CD4-positive, alpha-beta T cell treated with Interleukin-15 for 4 hours (primary cell): ENCODE measurements around the gene KMT2C.

Experiments
- DNase-seq: peaks from one replicate; pipeline ENCODE4 v3.0.0-alpha.2; 2020; ENCODE audit warnings: low spot score

Gene KMT2C

GRCh38 chr7:152200395-152200794 is 235.4 kb downstream of the KMT2C start:
- DNase-seq: no peak

GRCh38 chr7:152196391-152196790 is 239.4 kb downstream of the KMT2C start:
- DNase-seq: no peak

DNA sequence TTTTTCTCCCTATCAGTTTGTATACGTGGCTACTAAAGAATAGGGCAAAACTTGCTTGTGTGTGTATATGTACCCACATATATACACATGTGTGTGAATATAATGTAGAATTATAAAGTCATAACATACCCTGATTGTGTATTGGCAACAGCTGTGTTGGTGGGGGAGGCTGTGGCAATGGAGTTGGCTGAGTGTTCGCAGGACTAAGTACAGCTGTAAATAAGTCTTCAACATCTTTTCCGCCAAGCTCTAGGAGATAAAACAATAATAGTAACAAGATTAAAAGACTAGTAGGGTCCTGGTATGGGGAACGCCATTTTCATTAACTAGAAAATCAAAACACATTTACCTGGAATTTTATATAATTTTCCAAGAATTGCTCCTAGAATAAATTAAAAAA is 241.9 kb downstream of the KMT2C start:
- no peak for DNase-seq

- DNase-seq: no peak
Observed at GRCh38 chr7:152189061-152189460, 246.7 kb downstream of the KMT2C start.

DNA sequence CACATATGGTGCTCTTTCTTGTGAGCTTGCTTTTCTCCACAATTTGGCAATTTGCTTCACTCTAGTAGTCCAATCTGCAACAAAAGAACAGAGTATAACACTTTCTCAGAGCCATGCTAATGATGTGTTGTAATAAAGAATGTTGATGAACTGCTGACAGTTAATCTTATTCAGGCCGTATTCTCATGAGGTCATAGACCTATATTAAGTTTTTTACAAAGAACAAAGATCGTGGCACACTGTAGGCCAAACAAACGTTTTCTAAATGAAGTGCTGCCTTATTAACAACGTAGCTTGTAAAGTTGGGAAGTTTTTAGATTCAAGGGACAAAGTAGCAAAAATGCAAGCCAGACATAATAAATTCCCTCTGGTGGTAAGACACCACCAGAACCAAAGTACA is 250.2 kb downstream of the KMT2C start:
- no peak for DNase-seq

GRCh38 chr7:152180587-152180986 is 255.2 kb downstream of the KMT2C start:
- DNase-seq: no peak

- no peak for DNase-seq
Observed at GRCh38 chr7:152180048-152180447, 255.8 kb downstream of the KMT2C start.

- DNase-seq: no peak
Observed at GRCh38 chr7:152178405-152179058, 257.3 kb downstream of the KMT2C start.

GRCh38 chr7:152177681-152178404 is 258.0 kb downstream of the KMT2C start:
- no peak for DNase-seq

GRCh38 chr7:152176797-152177196 is 259.0 kb downstream of the KMT2C start:
- DNase-seq: no peak

- no peak for DNase-seq
Observed at GRCh38 chr7:152173372-152174070, 262.3 kb downstream of the KMT2C start.

DNA sequence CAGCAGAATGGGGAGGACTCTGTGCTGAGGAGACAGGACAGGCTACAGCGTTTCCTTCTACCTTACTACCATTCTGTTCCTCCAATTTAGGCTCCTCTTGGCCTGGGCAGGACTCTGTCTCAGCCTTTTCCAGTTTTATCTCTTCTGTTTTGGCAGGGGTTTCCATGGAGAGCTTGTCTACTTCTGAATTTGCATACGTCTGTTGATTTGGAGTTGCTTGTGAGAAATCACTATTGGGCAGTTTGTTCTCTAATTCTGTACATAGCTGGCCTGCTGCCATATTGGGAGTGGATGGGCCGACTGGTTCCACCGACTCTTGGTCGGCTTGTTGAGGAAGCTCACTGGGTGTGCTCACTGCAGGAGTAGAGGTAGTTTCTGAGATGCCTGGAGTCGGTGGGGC is 273.5 kb downstream of the KMT2C start:
- DNase-seq: no peak

DNA sequence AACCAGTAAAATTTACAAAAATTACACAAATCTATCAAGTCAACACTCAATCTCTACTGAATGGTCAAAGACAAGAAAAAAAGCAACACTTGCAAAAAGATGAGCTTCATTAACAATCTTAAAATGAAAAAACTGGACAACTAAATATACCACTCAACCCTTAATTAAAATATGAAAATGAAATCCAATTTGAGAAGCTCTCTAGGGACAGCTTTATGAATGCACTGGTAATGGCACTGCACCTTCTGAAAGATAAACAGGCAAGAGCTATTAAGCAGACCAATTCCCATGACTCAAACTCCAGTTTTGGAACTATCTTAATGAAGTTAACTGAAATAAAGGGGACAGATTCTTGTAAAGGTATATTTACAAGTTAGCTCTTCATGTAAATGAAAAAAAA is 274.6 kb downstream of the KMT2C start:
- no peak for DNase-seq

DNA sequence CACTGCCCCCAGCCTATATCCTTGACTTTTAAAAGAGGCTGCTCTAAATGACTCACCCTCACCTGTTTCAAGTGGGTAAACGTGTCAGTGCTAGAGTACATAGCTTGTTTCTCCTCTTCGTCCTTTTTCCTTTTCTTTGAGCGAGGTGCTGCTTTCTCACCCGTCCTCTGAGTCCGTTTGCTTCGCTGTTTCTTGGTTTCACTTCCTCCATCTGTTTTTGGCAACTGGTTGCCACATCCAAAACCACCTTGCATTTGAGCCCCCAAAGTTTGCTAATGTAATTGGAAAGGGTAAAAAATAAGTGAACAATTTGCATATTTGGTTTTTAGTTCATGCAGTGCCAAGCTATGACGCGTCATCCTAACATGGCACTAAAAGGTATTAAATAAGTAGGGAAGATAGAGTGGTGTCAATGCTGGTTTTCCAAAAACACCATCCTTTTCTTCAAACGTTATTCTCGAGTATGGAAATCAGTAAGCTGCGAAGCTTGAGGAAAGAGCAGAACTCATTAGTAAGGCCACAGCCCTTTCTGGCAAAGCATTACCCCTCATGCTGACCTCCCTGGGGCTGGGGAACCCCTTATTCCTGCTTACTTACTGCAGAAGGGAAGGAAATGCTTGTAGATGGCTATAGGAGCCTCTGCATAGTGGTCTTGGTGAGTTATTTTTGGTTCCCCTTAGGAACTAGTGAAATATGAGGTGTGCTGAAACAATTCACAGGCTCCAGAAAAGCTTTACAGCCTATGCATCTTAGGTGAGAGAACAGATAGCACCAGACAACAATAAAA is 276.8 kb downstream of the KMT2C start:
- DNase-seq: no peak

- DNase-seq: no peak
Observed at GRCh38 chr7:152152267-152152666, 283.5 kb downstream of the KMT2C start.

DNA sequence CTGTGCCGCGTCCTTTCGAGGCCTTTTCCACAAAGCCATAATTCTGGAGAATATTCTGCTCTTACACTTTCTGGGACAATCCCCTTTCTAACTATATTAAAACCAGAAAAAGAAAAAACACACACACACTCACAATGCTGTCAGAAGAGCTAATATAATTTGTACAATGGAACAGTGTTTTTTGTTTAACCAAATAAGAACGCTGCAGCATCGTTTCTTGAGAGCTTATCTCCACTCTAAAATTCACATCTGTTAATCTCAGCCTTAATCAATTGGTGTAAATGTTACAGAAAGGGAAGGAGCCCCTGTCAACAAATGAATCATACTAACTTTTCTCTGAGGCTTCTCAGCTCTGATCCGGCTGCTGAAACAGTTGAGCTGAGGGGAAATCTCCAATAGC is 286.4 kb downstream of the KMT2C start:
- DNase-seq: no peak

DNA sequence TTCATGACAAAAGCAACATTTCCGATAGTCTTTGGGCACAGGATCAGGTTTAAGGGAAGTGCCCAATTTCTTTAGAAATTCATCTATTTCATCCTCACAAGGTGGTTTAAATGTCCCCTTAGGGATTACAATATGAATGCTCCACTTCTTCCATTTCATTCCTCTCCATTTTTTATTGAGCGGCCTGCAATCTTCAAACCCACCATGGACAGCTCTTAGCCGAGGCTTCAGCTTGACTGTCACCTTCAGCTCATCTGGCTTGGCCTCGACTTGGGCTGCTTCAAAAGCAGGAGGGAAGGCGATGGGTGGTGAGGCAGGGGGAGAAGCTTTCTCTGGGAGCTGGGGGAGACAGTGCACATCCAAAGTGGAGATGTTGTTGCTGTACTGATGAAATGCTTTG is 287.1 kb downstream of the KMT2C start:
- no peak for DNase-seq

DNA sequence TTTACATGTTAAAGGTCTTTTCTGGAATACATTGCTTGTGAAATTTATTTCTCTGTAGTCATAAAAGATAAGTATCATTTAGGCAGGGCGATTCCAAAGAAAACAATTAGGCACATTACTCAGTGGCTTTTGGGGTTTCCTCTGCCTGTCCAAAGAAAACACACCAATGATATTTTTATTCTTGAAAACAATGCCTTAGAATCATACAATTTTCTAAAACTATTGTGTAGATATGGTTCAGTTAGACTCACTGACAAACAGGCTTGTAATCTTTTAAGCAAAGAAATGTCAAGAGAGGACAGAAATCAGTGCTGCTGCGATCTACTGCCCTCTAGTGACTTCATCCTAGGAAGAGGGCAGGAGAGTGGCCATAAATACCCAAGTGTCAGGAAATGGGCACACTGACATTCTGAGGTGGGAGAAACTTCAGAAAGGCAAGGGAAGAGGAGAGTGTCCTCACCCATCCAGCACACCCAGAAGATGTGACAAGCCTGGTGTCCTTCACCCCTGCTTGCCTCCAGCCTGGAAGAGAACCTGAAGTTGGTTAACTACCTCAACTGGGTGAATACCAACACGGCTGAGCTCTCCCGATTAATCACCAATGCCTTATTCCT is 289.8 kb downstream of the KMT2C start:
- DNase-seq: peak; percentile 42

DNA sequence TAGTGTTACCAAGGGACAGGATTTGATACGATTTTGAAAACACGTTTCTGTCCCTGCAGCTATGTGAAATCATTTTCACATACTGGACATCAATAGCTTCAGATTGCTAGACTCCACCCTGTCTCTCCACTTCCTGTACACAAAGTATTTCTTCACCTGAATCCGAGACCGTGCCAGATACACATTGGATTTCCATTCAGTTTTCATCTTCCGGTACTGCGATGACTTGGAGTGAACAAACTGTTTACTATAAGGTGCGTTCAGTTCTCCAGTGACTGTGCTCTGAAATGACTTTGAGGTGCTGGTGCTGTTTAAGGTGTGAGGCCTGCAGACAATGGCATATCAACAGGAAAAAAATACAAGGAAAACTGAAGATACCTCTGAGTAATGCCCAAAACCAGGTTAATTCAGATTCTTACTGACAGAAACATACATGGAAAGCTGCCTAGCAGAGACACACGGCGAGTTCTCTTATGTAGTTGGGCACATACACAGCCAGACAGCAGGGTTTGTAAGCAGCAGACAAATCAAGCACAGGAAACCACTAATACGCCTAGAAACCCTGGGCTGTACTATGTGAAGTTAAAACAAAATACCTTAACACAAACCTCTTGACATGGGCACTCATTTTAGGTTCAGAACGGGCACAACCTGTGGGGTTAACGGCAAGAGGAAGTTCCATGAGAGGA is 291.1 kb downstream of the KMT2C start:
- peak; percentile 30 for DNase-seq

DNA sequence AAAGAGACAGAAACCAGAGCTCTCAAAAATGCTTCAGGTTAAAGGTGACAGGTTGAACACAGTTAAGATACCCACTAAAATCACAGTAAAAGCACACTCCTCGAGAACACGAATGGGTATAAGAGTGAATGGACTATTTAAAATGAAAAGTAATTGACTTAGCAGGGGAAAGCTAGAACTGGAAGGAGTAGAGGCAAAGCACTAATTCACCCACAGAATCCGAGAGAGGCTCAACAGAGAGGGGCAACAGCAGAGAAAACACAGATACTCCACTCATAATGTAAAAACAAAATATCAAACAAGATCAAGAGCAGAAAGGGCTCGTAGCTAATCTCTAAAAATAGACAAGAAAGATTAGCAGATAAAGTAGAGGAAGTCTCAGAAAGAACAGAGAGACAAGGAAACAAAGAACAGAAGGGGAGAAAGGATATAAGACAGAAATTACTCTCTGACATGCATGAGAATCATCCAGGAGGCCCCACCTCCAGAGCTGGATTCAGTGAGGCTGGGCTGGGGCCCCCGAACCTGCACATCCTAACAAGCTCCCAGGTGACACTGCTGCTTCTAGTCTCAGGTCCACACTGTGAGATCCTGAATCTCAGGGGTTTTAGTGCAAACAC is 292.7 kb downstream of the KMT2C start:
- DNase-seq: no peak

DNA sequence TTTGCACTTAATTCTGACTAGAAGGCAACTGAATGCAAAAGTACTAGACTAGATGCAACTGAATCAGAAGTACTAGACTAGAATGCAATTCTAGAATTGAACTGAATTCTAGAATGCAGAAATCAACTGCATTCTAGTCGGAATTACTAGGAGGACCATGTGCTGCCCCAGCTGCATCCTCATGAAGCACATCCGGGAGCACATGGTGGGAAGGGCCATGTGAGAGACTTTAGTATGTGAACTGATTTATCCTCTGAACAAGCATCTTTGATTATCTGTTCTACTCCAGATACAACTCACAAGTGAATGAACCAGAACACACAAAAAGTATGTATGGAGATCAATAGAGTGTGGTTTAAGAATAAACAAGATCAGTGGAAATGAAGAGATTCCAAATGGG is 295.2 kb downstream of the KMT2C start:
- DNase-seq: no peak
